Stimulated activated CD8-positive, alpha-beta memory T cell treated with anti-CD3 and anti-CD28 coated beads, Interleukin-12 subunit alpha, Interleukin-12 subunit beta, amount 100 ng/mL, for 4 hours (primary cell): ENCODE measurements around the gene EIF4EBP3.

Source experiments
- DNase-seq: peaks from one replicate; pipeline ENCODE4 v3.0.0-alpha.2; 2020; ENCODE audit warnings: low read depth

Gene EIF4EBP3

DNA sequence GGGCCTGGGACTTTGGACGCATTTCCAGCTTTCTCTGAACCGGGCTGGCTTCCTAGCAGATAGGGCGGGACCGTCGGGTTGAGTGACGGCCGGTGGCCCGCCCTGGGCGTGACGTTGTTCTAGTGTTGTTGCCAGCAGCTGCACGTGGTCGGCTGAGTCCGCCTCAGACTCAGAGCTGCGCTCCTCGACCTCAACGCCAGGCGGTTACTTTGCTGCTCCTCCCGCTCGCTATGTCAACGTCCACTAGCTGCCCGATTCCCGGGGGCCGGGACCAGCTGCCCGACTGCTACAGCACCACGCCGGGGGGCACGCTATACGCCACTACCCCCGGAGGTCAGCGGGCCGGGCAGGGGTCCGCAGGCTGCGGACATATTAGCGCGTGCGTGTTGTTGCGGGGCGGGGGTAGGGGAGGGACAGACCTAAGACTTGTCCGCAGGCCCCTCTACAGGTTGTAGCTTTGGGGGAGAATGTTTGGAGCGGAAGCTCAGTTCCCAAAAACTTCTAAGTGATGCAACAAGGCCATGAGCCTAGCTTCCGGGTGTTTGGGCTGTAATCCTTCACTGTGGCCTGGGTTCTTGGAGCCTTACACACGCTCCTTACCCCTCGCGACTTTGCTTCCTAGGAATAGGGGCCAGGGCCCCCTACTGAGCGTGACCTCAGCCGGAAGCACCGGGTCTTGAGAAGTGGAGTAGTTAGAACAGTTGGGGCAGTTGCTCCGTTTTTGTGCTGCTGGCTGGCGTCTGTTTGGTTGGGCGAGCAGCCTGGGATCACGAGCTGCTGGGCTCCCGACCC lies at the start of gene EIF4EBP3:
Gene EIF4EBP3 (plus strand): TSS at position 155 of the 792 bp plus-strand sequence. CDS start 76 bp downstream, at position 231.
- peak; percentile 72 for DNase-seq

- DNase-seq: no peak
These were observed 49.6 kb upstream of the EIF4EBP3 start for GRCh38 chr5:140497897-140498296.

GRCh38 chr5:140498591-140498990 lies 48.9 kb upstream of the EIF4EBP3 start:
- no peak for DNase-seq

DNA sequence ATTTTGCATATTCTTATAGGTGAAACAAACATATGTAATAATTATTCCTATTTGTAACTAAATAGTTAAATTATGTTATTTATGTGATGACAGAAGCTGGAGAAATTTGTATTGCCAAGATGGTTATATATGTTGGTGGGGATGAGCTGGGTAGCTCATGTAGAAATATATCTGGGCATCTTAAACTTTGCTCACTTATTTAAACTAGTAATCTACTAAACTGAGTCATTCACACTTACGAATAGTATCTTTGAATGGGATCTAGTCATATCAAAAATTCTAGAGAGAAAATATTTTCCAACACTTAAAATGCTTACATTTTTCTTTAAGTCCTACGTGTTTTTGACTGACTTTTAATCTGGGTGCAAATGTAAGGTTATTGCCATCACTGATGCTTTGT lies 44.6 kb upstream of the EIF4EBP3 start:
- no peak for DNase-seq

DNA sequence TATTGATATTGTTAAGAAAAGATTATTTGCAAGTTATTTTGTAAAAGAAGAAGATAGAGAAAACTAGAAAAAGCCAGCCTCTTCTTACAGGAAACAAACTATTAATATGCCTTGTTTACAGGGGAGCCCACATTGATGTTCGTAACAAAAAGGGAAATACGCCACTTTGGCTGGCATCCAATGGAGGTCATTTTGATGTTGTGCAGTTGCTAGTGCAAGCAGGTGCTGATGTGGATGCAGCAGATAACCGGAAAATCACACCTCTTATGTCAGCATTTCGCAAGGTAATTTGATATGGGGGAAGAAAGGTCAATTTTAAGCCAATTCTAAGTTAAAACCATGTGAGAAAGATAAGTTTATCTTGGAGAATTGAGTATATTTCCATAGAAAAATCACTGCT lies 37.6 kb upstream of the EIF4EBP3 start:
- no peak for DNase-seq

- no peak for DNase-seq
These were observed 34.3 kb upstream of the EIF4EBP3 start for GRCh38 chr5:140513124-140513523.

DNA sequence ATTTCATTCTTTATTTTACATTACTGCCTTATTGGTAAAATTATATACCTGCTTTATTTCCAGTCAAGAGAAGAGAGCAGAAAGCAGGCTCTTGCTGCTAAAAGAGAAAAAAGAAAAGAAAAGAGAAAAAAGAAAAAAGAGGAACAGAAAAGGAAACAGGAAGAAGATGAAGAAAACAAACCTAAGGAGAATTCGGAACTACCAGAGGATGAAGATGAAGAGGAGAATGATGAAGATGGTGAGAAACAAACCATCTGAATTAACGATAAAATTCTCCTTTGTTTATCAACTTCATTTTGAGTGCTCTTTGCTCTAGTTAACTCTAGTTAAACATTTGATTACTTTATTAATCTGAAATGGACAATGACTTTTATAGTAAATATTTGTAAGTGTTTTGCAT lies 23.5 kb upstream of the EIF4EBP3 start:
- DNase-seq: no peak

DNA sequence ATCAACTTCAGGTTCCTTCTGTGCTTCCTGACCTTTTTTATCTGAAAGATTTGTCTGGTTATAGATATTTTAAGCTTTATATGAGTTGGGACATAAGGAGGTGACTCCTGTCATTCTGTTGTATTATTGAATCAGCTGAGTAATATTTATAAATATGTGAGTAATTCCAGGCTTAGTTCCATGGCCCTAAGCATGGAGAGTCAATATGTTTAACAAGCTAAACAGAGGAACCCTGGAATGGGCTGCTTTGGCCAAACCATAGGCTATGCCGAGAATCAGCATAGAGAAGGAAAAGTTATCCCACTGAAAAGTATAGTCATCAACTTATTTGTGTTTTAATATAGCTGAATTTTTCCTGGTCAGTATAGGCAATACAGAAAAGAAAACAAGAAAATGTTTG lies 7.2 kb upstream of the EIF4EBP3 start:
- DNase-seq: no peak

GRCh38 chr5:140542972-140543371 lies 4.5 kb upstream of the EIF4EBP3 start:
- DNase-seq: no peak

DNA sequence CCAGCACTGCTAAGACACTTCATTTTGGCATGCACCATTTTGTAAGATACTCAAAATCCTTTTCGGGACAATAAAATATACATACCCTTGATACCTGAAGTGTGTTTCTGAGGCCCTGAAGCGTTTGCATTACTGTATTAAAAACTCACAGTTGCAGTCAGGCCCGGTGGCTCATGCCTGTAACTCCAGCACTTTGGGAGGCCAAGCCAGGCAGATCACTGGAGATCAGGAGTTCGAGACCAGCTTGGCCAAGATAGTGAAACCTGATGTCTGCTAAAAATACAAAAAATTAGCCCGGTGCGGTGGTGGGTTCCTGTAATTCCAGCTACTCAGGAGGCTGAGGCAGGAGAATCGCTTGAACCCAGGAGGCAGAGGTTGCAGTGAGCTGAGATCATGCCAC lies 2.5 kb upstream of the EIF4EBP3 start:
- DNase-seq: no peak

GRCh38 chr5:140545606-140546005 lies 1.9 kb upstream of the EIF4EBP3 start:
- no peak for DNase-seq

DNA sequence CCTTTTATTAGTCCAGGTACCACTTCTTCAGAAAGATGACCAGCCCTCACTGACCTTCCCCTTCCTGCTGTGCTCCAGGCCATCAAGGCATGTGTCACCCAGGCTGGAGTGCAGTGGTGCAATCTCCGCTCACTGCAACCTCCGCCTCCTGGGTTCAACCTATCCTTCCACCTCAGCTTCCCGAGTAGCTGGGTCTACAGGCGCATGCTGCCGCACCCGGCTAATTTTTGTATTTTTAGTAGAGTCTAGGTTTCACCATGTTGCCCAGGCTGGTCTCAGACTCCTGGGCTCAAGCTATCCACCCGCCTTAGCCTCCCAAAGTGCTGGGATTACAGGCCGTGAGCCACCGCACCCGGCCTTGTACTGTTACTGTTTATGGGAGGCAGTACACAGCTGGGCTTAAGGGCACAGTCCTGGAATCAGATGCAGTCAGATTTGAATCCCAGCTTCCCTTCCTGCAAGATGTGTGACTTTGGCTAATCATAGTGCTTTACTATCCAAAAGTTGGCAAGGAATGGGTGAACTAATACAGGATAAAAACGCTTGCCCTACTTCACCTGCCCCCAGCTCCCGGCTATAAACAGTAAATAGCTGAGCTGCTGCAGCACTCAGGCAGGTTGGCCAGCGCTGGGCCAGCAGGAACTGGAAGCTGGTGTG lies 483 bp upstream of the EIF4EBP3 start:
- no peak for DNase-seq

- DNase-seq: no peak
These were observed 832 bp downstream of the EIF4EBP3 start for GRCh38 chr5:140548300-140548688.

- DNase-seq: no peak
These were observed 1.3 kb downstream of the EIF4EBP3 start for GRCh38 chr5:140548791-140549190.

DNA sequence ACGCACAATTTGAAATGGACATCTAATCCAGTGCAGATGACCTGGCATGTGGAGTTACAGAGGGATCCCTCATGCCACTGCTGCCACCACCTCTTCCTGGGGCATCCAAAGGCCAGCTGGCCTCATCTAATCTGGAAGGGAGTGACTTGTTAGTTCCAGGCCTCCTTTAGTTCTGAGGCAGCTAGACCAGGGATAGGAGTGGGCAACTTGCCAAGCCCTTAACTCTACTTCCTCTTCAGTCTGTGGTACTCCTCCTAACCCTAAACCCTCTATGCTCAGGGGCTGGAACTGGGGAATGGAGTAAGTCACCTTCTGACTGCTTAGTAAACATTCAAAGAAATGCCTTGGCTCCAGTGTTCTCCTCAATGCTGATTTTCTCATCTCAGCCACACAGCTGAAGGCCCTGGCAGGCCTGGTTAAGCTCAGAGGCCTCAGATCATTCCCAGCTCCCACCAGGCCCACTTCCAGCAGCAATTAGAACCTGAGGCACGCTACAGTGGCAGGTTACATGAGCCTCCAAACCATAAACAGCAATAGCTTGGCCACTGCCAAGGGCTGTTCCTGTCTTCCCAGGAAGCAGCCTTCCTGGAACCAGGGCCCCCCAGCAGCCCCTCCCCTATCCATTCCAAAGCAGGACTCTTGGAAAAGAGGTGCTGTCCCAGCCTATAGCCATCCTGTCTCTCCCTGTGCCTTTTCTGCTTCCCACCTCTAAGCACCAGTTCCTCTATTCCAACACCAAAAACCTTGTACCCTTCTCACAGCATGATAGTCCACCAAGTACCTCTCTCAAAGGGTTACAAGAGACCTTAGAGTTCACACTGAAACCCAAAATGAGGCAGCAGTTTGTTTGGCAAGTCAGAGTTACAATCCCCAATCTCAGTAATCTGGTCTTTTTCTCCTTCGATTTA lies 2.0 kb downstream of the EIF4EBP3 start:
- DNase-seq: no peak

- no peak for DNase-seq
These were observed 3.0 kb downstream of the EIF4EBP3 start for GRCh38 chr5:140550147-140551079.

DNA sequence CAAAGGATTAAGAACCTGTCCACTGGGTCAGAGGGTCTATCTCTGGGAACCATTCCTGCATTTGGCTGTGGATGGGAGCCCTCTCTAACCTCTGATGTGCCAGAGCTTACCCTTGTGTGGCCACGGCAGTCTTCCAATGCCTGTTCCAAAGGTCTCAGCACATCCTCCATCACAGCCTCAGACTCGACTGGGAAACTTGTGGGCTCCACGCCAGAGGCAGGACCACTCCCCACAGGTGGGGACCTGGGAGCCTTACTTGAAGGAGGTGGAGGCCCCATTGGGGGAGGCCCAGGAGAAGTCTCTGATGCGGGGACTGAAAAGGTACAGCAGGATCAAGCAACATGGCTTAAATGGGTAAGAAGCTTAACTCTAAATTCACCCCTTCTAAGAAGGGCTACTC lies 4.4 kb downstream of the EIF4EBP3 start:
- DNase-seq: no peak

GRCh38 chr5:140553657-140554056 lies 6.2 kb downstream of the EIF4EBP3 start:
- no peak for DNase-seq

DNA sequence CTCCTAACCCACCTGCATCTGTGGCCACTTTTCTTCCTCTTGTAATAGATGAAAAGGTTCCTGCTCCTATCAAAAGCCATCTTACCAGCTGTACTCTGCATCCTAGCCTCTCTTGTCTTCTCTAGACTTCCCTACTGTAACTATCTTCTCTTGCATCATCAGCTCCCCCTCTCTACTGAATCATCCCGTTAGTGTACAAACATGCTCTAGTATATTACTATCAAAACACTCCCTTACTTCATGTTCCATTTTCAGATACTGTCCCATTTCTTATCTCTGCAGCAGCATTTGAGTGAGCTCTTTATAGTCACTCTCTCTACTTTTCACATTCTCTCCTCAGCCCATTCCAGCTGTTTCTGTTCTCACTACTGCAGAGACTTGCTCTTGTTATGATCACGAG lies 7.0 kb downstream of the EIF4EBP3 start:
- DNase-seq: no peak

DNA sequence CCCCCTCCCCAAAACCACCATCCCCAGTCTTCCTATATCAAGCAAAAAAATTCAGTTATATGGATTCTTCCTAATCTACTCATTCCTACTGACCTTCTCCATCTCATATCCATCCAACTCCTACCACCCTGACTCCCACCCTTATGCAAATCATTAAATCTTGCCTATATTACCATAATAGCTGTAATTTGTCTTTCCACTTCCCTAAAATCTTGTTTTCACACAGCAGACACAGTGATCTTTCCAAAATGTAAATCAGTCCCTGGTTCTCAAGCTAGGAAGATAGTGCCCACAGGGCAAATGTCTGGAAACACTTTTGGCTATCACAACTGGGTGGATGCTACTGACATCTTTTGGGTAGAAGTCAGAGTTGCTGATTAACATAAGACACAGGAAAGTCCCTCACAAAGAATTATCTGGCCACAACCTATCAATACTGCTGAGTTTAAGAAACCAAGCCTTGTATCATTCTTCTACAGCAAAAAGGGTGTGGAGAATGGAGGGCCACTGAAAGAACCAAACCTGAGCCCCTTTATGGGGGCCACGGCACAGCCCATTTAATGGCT lies 8.4 kb downstream of the EIF4EBP3 start:
- no peak for DNase-seq

DNA sequence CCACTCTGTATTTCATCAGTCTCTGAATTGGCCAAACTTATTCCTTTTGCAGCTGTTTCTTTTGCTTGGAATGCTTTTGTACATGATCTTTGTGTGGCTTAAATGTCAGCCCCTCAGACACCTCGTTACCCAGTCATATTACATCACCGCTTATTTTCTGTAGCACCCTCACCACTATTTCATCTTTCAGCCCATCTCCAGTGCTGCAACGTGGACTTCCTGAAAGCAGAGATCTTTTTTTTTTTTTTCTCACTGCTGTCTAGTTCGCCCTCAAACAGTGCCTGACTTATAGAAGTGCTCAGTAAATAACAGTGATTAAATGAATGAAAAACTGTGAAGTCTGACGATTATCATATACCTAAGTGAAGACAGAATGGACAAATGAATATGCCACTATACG lies 9.0 kb downstream of the EIF4EBP3 start:
- DNase-seq: no peak
